Muscle layer of colon (tissue), 2 donors: ENCODE measurements around the gene HSPA4L.

Source experiments
- H3K27ac ChIP-seq: one replicate; pipeline ENCODE4 v1.7.0; 2013; ENCODE audit warnings: low read depth, mild to moderate bottlenecking, low read length, moderate library complexity
- H3K27me3 ChIP-seq, 2 donors: one replicate each; pipeline ENCODE4 v1.7.0; 2013; ENCODE audit warnings: low read length in 2 of 2, mild to moderate bottlenecking in 2 of 2; ENCODE audit not compliant: insufficient read depth in 2 of 2, control insufficient read depth in 1 of 2
- H3K36me3 ChIP-seq: one replicate; pipeline ENCODE4 v1.7.0; 2013; ENCODE audit warnings: mild to moderate bottlenecking, low read length; ENCODE audit not compliant: insufficient read depth
- H3K4me1 ChIP-seq: one replicate; pipeline ENCODE4 v1.7.0; 2013; ENCODE audit warnings: mild to moderate bottlenecking, low read length; ENCODE audit not compliant: insufficient read depth
- H3K4me3 ChIP-seq, 2 donors: one replicate each; pipeline ENCODE4 v1.7.0; 2013; ENCODE audit warnings: low read length in 2 of 2, low read depth in 1 of 2, mild to moderate bottlenecking in 1 of 2, moderate library complexity in 1 of 2
- H3K9ac ChIP-seq: one replicate; pipeline ENCODE4 v1.7.0; 2013; ENCODE audit warnings: low read length
- H3K9me3 ChIP-seq: one replicate; pipeline ENCODE4 v1.7.0; 2013; ENCODE audit warnings: mild to moderate bottlenecking, low read length
- donor health status: abdominal sarcoma.
- donor health status: Adenocarcinoma of cecum.

The HSPA4L gene

DNA sequence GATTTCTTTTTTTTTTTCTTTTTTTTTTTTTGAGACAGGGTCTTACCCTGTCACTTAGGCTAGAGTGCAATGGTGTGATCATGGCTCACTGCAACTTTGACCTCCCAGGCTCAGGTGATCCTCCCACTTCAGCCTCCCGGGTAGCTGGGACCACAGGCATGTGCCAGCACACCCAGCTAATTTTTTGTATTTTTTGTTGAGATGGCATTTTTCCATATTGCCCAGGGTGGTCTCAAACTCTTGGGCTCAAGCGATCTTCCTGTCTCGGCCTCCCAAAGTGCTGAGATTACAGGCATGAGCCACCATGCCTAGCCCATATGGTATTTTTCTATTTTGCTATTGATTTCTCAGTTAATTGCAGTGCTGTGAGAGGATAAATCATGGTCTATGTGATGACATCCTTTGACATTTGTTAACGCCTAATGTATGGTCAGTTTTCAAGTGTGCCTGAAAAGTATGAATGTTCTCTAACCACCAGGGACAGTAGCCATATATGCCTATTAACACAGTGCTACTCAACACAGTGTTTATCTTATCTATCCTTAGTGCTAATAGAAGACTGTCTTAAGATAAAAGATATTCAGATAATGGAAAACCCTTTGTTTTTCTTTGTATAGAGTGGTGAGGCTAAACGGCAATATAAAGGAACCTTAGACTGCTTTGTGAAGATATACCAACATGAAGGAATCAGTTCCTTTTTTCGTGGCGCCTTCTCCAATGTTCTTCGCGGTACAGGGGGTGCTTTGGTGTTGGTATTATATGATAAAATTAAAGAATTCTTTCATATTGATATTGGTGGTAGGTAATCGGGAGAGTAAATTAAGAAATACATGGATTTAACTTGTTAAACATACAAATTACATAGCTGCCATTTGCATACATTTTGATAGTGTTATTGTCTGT, 9.1 kb upstream of the HSPA4L start:
- no peaks in the 10 kb centered on the region for H3K36me3 ChIP-seq
- H3K27me3 ChIP-seq, result no peaks in the 10 kb centered on the region
- no peak overlapping the region for H3K27ac ChIP-seq
- no peaks in the 10 kb centered on the region for H3K4me1 ChIP-seq
- H3K4me3 ChIP-seq, result no peak overlapping the region
- no peak overlapping the region for H3K9ac ChIP-seq
- H3K9me3 ChIP-seq, result no peaks in the 10 kb centered on the region

DNA sequence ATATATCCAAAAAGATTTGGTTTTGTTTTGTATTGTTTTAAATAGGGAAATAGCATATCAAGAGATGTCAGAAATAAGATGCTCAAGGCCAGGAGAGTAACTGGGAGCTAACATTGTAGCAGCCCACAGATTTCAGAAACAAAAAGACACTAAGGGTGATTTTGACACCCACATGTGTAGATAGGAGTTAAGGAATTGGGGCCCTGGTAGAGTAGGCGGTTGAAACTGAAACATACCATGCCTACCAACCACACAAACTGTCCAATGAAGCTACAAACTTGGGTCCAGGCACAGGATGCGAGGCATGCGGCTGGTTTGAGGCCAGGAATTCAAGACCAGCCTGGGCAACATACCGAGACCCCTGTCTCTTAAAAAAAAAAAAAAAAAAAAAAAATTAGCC, 6.3 kb upstream of the HSPA4L start:
- Histone ChIP-seq H3K36me3 (no peaks in the 10 kb centered on the region), H3K27me3 (no peaks in the 10 kb centered on the region), H3K4me1 (no peaks in the 10 kb centered on the region), H3K9ac (no peak overlapping the region), H3K27ac (no peak overlapping the region), H3K4me3 (no peak overlapping the region), H3K9me3 (no peaks in the 10 kb centered on the region)

DNA sequence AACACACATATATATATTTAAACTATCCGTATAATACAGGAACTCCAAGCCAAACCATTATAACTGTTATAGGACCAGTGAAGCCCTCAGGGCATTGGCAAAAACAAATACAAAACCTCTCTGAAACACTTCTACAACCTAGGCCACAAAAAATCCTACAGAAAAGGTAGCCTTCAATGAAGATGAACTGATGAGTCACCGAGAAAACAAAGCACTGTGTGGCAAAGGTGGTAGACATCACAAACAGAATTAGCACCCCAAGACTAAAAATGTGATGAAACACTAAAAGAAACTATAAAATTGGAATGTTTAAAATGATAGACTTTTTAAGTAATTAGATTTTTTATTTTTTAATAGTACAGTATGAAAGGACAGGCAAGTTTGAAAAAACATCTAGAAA, 5.5 kb upstream of the HSPA4L start:
- Histone ChIP-seq H3K4me3 (no peak overlapping the region), H3K9me3 (no peaks in the 10 kb centered on the region), H3K9ac (no peak overlapping the region), H3K27me3 (no peaks in the 10 kb centered on the region), H3K27ac (no peak overlapping the region), H3K36me3 (no peaks in the 10 kb centered on the region), H3K4me1 (peaks cover 6% of the 10 kb centered on the region)

DNA sequence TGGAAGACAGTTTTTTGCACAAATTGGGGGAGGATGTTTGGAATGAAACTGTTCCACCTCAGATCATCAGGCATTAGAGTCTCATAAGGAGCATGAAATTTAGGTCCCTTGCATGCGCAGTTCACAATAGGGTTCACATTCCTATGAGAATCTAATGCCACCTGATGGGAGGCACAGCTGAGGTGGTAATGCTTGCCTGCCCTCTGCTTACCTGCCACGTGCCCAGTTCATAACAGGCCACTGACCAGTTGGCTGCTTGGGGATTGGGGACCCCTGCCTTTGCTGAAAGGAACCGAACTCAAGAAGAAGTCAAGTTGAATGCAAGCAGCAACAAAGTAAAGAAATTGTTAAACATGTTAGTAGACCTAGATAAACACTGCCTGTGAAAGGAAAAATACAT, 4.6 kb upstream of the HSPA4L start:
- H3K27me3 ChIP-seq, result no peaks in the 10 kb centered on the region
- H3K9me3 ChIP-seq, result no peaks in the 10 kb centered on the region
- no peak overlapping the region for H3K4me3 ChIP-seq
- H3K36me3 ChIP-seq, result no peaks in the 10 kb centered on the region
- peaks cover 7% of the 10 kb centered on the region for H3K4me1 ChIP-seq
- H3K9ac ChIP-seq, result no peak overlapping the region
- no peak overlapping the region for H3K27ac ChIP-seq

DNA sequence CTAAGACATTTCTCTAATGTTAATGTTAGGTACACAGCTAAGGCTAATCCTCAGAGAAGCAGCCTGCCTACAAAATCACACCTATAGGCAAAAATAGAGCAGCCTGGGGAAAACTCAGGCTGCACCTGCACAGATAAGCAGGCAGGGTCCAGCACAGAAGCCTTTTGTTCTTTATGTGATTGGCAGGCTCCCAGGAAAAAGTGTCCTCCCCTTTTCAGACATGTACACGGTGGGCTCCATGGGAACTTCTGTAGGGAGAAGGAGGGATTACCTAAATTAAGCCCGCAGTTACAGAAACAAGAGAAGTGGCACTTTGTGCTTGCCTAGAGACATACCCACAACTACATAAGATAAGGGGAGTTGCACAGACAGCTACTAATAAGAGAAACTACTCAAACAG, 4.0 kb upstream of the HSPA4L start:
- H3K4me1 ChIP-seq, result peaks cover 7% of the 10 kb centered on the region
- no peaks in the 10 kb centered on the region for H3K27me3 ChIP-seq
- H3K27ac ChIP-seq, result no peak overlapping the region
- no peaks in the 10 kb centered on the region for H3K9me3 ChIP-seq
- H3K36me3 ChIP-seq, result no peaks in the 10 kb centered on the region
- no peak overlapping the region for H3K9ac ChIP-seq
- no peak overlapping the region for H3K4me3 ChIP-seq

DNA sequence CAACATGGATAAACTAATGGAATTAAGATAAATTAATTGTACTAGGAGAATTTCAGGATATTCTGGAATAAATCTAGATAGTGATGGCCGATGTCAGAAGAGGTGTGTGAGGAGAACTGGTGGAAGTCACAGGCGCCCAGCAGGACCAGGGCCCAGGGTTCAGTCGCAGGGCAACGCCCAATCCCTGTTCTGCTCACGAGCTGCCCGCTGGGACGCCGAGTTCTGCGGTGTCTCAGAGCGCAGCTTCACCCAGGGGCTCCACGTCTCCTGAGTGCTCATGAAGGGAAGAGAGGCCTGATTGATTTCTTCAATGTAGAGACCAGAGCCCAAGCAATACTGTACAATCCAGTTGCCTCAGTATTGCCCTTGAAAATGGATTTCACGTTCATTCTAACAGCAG, 1.5 kb upstream of the HSPA4L start:
- Histone ChIP-seq H3K36me3 (no peaks in the 10 kb centered on the region), H3K27ac (no peak overlapping the region), H3K4me1 (peaks cover 18% of the 10 kb centered on the region), H3K27me3 (no peaks in the 10 kb centered on the region), H3K9me3 (no peaks in the 10 kb centered on the region), H3K9ac (no peak overlapping the region), H3K4me3 (no peak overlapping the region)

DNA sequence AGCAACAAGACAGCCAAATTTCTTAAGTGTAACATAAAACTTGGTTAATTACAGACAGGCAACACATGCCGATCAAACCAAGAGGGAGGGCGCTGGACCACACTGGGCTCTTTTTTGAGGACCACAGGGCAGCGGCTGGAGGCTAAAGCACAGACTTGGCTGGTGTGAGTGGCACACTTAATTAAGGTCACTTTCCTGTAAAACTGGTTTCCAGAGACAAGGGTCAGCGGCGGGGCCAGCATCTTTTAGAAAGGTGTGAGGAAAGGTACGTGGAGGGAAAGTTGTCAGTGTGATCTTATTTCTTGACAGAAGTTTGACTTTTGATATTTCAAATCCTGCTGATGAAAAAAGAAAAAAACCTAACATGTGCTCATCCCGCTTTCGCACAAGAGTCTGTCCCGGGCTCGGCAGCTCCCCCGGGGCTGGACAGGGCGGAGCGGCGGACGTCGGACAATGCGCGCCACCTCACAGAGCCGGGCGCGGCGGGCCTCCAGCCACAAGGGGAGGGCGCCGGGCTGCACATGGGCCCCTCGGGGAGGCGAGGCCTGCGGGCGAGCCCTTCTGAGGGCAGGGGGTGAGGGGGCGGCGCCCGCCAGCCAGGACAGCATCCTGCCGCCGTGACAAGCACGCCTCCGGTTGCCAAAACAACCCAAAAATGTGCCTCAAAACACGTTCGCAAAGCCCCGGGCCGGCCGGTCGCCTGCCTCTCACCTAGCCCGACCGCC, 660 bp upstream of the HSPA4L start:
- Histone ChIP-seq H3K36me3 (no peaks in the 10 kb centered on the region), H3K27ac (peak overlapping the region; percentile 76)

DNA sequence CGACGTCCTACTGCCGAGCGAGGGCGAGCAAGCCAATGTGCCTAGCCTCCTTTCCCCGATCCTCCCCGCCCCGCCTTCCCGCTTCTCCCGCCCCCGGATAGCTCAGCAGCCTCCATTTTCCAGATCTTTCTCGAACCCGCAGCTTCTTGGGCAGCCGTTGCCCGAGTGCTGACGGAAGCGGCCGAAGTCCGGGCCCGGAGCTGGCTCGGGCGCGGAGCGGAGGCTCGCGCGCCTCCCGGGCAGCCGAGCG, 172 bp upstream of the HSPA4L start:
- Histone ChIP-seq H3K27ac (peak overlapping the region; percentile 76), H3K36me3 (no peaks in the 10 kb centered on the region), H3K27me3 (no peaks in the 10 kb centered on the region), H3K4me3 (peak overlapping the region; percentile 70 to 99), H3K9ac (peak overlapping the region; percentile 13), H3K4me1 (peaks cover 18% of the 10 kb centered on the region), H3K9me3 (no peaks in the 10 kb centered on the region)

More for the DNA sequence above, 660 bp upstream of the HSPA4L start:
- Histone ChIP-seq H3K9me3 (no peaks in the 10 kb centered on the region), H3K27me3 (no peaks in the 10 kb centered on the region), H3K4me3 (peak overlapping the region; percentile 70 to 99), H3K9ac (peak overlapping the region; percentile 13), H3K4me1 (peaks cover 18% of the 10 kb centered on the region)

DNA sequence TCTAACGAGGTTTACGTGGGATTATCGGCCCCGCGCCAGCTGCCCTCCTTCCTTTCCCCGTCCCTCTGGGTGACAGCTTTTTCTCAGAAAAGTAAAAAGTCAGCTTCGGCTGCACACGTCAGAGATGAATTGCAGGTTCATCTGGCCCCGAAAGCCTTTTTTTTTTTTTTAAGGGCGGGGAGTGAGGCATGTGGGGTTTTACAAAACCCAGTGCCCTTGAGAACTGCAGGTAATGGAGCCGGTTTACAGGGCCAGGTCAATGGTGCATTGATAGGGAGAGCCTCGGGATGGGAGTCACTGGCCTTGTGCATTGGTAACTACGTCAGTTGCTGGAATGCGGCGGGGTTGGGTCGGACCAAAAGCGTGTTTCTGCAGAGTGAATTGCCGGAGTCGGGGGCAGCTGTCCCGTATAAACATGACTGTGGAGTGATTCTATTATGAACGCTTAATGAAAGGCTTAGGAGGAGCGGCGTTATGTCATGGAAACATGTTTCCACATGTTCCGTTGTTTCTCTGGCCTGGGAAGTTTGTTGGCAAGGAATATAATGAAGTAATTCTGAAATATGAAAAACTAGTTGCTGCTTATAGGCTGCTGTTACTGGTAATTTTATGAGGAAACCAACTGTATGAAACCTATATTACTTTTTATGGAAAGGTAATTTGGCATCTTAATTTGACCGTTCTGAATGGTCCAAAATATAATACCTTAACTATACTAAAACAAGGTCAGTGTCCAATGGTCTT, 1.1 kb downstream of the HSPA4L start:
- Histone ChIP-seq H3K27me3 (no peaks in the 10 kb centered on the region), H3K36me3 (no peaks in the 10 kb centered on the region), H3K9ac (peak overlapping the region; percentile 92), H3K27ac (peak overlapping the region; percentile 82), H3K9me3 (no peaks in the 10 kb centered on the region), H3K4me3 (peak overlapping the region; percentile 70 to 99), H3K4me1 (peaks cover 18% of the 10 kb centered on the region)

DNA sequence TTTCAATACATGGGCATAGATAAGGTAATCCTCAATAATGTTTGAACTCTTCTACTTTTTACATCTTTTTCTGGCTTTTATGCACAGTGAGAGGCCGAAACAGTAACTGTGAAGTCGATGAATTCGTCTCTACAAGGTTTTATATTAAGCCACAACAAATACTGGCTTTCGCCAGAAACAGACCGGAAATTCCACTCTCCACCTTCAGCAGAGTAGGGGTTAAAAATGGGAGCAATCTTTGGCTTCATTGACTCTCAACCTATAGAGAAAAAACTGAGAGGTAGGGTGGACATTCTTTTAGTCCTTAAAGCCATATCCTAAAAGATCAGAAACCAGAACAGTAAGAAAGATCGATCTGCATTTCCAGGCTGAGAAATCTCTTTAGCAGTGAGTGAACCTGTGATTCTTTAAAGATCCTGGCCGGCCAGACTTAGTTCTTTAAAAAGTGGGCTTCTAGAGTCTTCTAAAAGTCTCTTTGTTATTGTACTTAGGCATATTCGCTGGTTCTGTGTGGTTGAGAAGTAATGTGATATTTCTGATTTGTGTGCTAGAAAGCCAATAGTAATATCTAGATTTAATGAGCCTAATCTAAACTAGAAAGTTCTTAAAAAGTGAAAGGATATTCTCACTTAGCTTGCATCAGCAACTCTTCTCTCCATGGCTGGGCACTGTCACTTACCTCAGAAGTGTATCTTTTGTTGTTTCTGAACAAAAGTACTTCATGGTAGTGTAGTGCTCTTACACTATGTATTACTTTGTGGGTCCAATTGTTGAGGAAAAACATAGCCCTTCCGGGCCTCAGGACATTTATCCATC, 2.0 kb downstream of the HSPA4L start:
- Histone ChIP-seq H3K9ac (peak overlapping the region; percentile 92), H3K36me3 (no peaks in the 10 kb centered on the region), H3K4me1 (peaks cover 18% of the 10 kb centered on the region), H3K9me3 (no peaks in the 10 kb centered on the region), H3K27me3 (no peaks in the 10 kb centered on the region), H3K27ac (peak overlapping the region; percentile 36), H3K4me3 (peak overlapping the region in 1 of 2 donors; percentile 99)

DNA sequence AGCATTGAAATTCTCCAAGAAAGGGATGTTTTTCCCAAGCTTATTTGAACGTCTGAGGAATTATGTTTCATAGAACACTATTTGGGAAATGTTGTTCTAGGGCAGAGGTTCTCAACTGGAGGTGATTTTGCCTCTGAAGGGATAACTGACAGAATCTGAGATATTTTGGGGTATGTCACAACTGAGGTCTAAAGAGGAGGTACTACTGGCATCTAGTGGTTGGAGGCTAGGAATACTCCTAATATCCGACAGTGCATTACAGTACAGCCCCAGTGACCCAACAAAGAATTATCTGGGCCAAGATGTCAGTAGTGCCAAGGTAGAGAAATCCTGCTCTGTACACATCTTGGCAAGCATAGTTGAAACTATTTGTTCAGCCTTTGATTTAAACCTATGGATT, 6.4 kb downstream of the HSPA4L start:
- Histone ChIP-seq H3K4me1 (peaks cover 11% of the 10 kb centered on the region), H3K4me3 (no peak overlapping the region), H3K9ac (no peak overlapping the region), H3K27me3 (no peaks in the 10 kb centered on the region), H3K36me3 (no peaks in the 10 kb centered on the region), H3K27ac (no peak overlapping the region), H3K9me3 (no peaks in the 10 kb centered on the region)
